ENCODE results near the gene CDC25B.
A peak's percentile ranks its signal among the peaks of the same experiment; 100 is the strongest.
"Not testable (repeated sequence)": the region's sequence is repeated elsewhere in the genome, so short reads cannot be mapped to it uniquely, and the experiment has no call there.

Gene CDC25B

DNA sequence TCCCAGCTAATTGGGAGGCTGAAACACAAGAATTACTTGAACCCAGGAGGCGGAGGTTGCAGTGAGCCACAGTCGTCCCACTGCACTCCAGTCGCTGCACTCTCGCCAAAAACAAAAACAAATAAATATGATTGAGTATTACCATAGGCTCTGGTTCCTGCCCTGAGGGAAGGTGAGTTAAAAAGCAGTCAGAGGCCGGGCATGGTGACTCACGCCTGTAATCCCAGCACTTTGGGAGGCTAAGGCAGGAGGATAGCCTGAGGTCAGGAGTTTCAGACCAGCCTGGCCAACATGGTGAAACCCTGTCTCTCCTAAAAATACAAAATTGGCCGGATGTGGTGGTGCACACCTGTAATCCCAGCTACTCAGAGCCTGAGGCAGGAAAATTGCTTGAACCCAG, 44.1 kb downstream of the CDC25B start:
- not testable (repeated sequence) for DNase-seq

DNA sequence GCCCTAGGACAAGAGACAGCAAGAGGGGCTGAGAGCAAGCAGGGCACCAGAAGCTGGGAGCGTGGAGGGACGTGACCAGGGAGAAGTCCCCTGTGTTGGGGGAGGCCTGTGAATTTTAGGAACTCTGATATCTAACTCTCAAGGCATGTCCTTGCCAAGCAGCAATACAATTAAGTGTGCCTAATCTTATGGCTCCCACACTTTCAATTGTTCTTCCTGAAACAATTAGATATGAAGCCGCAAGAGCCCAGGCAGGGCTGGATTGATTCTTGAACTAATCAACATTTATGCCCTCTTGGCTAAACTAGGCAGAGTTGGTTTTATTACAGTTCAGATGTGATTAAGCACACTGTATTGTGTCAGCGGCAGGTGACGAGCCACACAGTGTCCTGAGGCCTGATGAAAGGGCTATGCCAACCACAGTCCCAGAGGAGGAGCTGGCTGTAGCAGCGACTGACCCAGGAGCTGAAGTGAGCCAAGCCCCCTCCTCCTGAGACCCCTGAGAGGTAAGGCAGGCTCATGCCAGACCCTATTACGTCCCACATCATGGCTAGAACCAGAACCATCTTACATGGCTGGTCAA, 46.3 kb downstream of the CDC25B start:
- no peak for DNase-seq

DNA sequence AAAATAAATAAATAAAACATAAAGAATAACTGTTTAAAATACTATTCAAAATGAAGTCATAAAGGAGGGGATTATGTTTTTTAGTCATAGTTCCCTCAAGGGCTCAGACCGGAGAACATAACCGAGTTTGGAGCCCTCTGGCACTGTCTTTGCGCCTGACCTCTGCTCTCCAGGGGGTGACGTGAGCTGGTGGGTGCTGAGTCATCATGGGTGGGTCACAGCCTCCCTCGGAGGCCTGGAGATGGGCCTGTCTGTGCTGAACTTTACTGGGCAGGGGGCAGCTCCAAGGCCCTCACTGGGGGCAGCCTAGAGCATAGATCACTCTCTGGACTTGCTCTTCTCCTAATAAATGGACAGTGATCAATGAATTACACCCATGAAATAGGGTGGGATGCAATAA, 47.4 kb downstream of the CDC25B start:
- no peak for DNase-seq

DNA sequence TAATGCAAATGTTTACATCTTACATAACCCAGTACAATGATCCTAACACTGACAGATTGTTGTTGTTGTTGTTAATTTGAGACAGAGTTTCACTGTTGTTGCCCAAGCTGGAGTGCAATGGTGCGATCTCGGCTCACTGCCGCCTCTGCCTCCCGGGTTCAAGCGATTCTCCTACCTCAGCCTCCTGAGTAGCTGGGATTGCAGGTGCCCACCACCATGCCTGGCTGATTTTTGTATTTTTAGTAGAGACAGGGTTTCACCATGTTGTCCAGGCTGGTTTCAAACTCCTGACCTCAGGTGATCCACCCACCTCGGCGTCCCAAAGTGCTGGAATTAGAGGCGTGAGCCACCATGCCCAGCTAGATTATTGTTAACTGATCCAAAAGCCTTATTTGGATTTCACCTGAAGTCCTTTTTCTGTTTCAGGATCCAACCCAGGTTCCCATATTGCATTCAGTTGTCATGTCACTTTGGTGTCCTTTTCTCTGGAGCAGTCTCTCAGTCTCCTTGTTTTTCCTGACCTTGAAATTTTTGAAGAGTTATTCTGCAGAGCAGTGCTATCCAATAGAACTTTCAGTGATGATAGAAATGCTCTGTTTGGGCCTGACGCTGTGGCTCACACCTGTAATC, 48.0 kb downstream of the CDC25B start:
- not testable (repeated sequence) for DNase-seq

DNA sequence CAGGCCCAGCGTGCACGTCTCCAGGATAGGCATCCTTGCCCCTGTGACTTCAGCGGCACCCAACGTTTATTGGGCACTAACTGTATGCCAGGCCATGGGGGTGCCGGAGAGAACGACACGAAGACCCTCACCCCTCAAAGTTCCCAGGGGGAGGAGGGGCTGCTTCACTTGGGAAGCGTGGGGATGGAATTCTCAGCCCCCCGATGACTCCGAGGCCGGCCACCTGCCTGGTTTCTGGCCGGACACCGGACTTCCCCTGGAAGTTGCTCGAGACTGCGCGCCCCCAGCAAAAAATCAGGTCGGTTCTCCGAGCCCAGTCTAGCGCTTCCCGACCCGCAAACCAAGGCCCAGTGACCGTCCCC, 50.2 kb downstream of the CDC25B start:
- no peak for DNase-seq

DNA sequence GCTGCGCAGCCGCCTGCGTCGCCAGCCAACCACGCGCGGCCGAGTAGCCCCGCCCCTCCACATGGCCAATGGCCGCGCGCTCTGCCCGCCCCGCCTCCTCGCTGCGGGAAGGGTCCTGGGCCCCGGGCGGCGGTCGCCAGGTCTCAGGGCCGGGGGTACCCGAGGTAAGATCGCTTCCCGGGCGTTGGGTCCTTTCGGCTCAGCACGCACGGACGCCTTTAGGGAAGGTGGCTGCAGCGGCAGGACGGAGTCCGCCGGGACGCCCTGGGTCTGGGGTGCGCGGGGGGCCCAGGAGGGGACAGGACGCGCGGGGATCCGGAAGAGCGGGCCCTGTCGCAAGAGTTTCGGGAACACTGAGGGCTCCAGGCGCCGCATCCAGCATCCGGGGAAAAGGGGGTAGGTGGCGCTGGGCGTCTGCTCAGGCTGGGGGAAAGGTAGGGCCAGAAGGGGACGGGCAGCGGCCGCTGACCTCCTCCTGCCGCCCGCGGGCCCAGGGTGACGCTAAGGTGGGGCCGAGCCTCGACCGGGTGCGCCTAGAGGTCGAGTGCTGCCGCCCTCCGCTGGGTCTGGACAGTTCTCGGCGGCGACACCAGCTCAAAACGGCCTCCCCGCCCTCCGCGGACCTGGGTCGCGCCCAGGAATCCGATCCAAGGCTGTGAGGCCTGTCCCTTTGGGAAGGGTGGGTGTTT, 50.8 kb downstream of the CDC25B start, which contains the start of gene MAVS:
Gene MAVS (plus strand): TSS at position 95 of the 689 bp plus-strand sequence. CDS start 7,791 bp downstream, outside the sequence.
- peak; percentile 54 for DNase-seq

DNA sequence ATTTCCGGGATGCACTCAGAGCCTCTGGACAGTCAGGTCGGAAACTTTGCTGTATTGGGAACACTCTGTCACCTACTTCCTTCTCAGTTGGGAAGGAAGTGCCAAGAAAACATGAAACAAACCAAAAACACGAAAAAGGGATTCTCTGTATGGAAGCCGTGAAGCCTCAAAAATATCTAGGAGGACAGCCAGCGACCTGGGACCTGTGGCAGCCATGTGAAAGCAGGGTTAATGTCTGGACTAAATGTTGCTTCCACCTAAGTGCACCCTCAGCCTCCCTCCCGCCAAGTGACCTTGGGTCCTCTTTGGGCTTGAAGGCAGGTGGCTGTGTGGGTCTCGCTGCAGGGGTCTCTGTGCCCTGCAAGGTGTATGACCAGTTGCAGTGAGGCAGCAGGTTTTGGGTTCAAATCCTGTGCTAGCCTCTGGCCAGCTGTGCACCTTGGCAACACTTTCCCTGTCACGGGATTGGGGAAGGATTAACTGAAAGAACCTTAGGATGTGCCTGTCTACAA, 51.4 kb downstream of the CDC25B start:
- no peak for DNase-seq

DNA sequence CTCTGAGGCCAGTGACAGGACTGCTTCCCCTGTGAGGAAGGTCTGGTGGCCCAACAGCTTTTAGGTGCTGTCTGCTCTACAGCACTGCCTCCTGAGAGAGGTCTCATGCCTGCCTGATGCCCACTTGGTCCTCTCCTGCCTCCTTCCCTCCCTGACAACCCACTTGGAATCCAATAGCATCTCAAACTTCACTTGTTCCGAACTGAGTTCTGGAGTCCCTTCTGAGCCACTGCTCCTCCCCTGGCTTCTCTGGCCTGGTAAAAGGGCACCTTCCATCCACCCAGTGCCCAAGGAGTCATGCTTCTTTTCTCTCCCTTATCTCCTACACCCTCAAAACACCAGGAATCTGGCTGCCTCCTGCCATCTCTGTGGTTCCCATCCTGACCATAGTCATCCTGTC, 52.5 kb downstream of the CDC25B start:
- DNase-seq = no peak

DNA sequence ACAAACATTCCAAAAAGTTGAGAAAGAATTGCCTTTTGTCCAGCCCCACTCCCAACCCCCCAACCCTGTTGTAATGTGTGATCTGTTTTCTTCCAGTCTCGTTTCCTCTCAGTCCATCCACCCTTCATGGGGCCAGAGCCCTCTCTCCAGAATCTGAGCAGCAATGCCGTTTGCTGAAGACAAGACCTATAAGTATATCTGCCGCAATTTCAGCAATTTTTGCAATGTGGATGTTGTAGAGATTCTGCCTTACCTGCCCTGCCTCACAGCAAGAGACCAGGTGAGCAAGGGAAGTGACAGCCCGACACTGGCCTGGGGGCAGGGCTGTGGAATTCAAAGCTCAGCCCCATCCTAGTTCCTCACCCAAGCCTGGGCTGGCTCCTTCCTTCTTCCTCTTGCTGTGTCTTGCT, 58.4 kb downstream of the CDC25B start:
- no peak for DNase-seq

Measured in NCI-H187 treated with DMSO at 0.1 percent for 48 hours (cell line).